GM23248 (cell line): ENCODE measurements around the gene CEP131. TPM values are rescaled to one million over a fixed set of nuclear protein-coding genes. Genes with fewer than 3 reads are reported as not detected.

Experiments used
- DNase-seq: peaks from one replicate; pipeline ENCODE4 v3.0.0-alpha.2; 2015
- H2AFZ ChIP-seq: fragments of 200-600 bp; sonication (generic); 2 replicates; pipeline ENCODE4 v1.6.1; 2016; ENCODE audit warnings: antibody characterized with exemption
- H3F3A ChIP-seq: fragments of 200-600 bp; sonication (generic); 2 replicates; pipeline ENCODE4 v1.6.1; 2016; ENCODE audit warnings: mild to moderate bottlenecking, antibody characterized with exemption, mixed run types; ENCODE audit not compliant: insufficient read depth
- H3K27ac ChIP-seq: fragments of 200-600 bp; sonication (generic); 2 replicates; pipeline ENCODE4 v1.5.1; 2016; ENCODE audit warnings: mild to moderate bottlenecking
- H3K27me3 ChIP-seq: fragments of 200-600 bp; sonication (generic); replicated peaks from 2 replicates; pipeline ENCODE4 v1.6.1; 2016; ENCODE audit warnings: mild to moderate bottlenecking; ENCODE audit not compliant: insufficient read depth
- H3K36me3 ChIP-seq: fragments of 200-600 bp; sonication (generic); 2 replicates; pipeline ENCODE4 v1.6.1; 2016; ENCODE audit warnings: low read depth, mild to moderate bottlenecking
- H3K4me1 ChIP-seq: fragments of 200-600 bp; sonication (generic); 2 replicates; pipeline ENCODE4 v1.6.1; 2016; ENCODE audit warnings: mild to moderate bottlenecking; ENCODE audit not compliant: insufficient read depth
- H3K4me2 ChIP-seq: fragments of 200-600 bp; sonication (generic); one replicate; pipeline ENCODE4 v1.6.1; 2016; ENCODE audit warnings: mild to moderate bottlenecking; ENCODE audit not compliant: unreplicated experiment
- H3K4me3 ChIP-seq: fragments of 200-600 bp; sonication (generic); 2 replicates; pipeline ENCODE4 v1.5.1; 2016; ENCODE audit warnings: mild to moderate bottlenecking
- H3K79me2 ChIP-seq: fragments of 200-600 bp; sonication (generic); 2 replicates; pipeline ENCODE4 v1.6.1; 2016; ENCODE audit warnings: mild to moderate bottlenecking; ENCODE audit not compliant: insufficient read depth
- H3K9ac ChIP-seq: fragments of 200-600 bp; sonication (generic); 2 replicates; pipeline ENCODE4 v1.6.1; 2016; ENCODE audit warnings: mild to moderate bottlenecking
- H3K9me2 ChIP-seq: fragments of 200-600 bp; sonication (generic); 2 replicates; pipeline ENCODE4 v1.6.1; 2016; ENCODE audit warnings: mixed run types, mild to moderate bottlenecking, moderate library complexity; ENCODE audit not compliant: insufficient read depth
- H3K9me3 ChIP-seq: fragments of 200-600 bp; sonication (generic); one replicate; pipeline ENCODE4 v1.6.1; 2017; ENCODE audit warnings: low read depth
- H4K20me1 ChIP-seq: fragments of 200-600 bp; sonication (generic); 2 replicates; pipeline ENCODE4 v1.6.0; 2016; ENCODE audit not compliant: insufficient read depth
- EZH2 ChIP-seq: fragments of 200-600 bp; sonication (generic); IDR thresholded peaks from 2 replicates; pipeline ENCODE4 v1.6.1; 2018; ENCODE audit warnings: antibody characterized with exemption, mild to moderate bottlenecking; ENCODE audit not compliant: insufficient read depth, poor library complexity, severe bottlenecking
- EZH2phosphoT487 ChIP-seq: fragments of 200-600 bp; sonication (generic); IDR thresholded peaks from 2 replicates; pipeline ENCODE4 v1.6.1; 2018; ENCODE audit warnings: antibody characterized with exemption, moderate library complexity, mild to moderate bottlenecking, low read depth; ENCODE audit not compliant: insufficient read depth
- WGBS, 2 experiments: methylation state at CpG; one replicate each; pipeline ENCODE4 v1.1.6; 2015 to 2017; ENCODE audit warnings: low lambda C conversion rate in 2 of 2, low coverage in 1 of 2; ENCODE audit errors: missing lambda C conversion rate in 2 of 2; 5-methylcytosine and 5-hydroxymethylcytosine counted together
- in situ Hi-C: fragments of 300-500 bp; cut with MboI; formaldehyde crosslinking; loops from 2 replicates; pipeline ENCODE4 v1.15.0; 2020
- polyA plus RNA-seq: library from polyadenylated mRNA; unstranded; fragments of >200 nt; fragmentation: Nextera tagmentation; extraction: Ambion mirVana; gene quantifications from 2 replicates; pipeline ENCODE4 v1.2.1, GENCODE V29; 2016
- total RNA-seq: library from RNA; depleted of rRNA; stranded (reverse); fragments of >200 nt; shearing (Covaris generic); gene quantifications from 2 replicates; pipeline ENCODE4 v1.2.3, GENCODE V29; 2014

Gene CEP131
- total and polyA plus RNA-seq, 2 experiments from 2014 or later = 5.6 to 8.0 TPM

DNA sequence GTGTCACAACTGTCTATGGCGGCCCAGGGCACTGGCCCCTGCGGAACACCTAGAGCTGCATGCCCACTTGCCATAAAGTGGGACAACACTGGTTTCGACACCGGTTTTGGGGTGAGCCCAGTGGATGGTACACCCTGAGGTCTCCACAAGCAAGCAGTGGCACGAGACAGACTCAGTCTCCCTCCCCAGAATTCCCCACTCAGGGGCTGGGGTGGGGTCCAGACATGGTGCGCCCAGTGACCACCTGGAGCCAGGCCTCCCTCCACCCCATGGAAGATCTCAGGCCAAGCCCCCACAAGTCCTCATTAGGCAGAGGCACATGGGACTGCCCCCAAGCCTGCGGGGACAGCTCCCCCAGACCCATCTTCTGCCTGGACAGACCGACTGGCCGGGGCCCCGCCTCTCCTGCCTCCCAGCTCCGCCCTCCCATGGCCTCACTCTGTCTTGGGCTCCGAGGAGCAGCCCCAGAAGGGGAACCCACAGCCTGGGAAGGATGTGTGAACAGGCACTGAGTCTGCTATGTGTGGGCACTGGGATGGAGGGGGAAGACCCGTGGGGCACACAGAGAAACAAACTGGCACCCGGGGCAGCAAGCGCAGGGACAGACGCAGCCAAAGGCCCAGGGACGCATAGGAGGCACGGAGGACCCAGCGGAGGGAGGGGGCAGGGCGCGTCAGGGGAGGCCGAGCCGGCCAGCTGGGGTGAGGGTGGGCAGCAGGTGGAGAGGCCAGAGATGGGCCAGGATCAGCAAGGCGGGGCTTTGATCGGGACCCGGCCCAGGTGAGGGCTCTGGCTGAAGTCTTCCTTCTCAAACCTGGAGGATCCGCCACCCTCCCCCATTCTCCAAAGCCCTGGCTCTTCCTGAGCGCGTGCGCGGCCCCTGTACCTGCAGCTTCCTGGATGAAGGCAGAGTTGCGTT lies 13.3 kb upstream of the CEP131 start:
- no peak for DNase-seq
- Histone ChIP-seq H3K4me1 (peaks cover 7% of the 10 kb centered on the region), H3K27me3 (no peaks in the 10 kb centered on the region), H3K79me2 (peaks cover 48% of the 10 kb centered on the region), H3K9me3 (no peaks in the 10 kb centered on the region), H3K27ac (no peak overlapping the region), H3K36me3 (peaks cover under 1% of the 10 kb centered on the region; the same call in 1 of the 2 replicates), H3F3A (no peaks in the 10 kb centered on the region), H3K9ac (no peak overlapping the region), H3K4me2 (no peak overlapping the region), H4K20me1 (no peaks in the 10 kb centered on the region), H3K9me2 (no peaks in the 10 kb centered on the region), H2AFZ (no peak overlapping the region), H3K4me3 (no peak overlapping the region)
- WGBS, 2 experiments = 87 to 89% methylated on average over 24 to 32 of the region's 32 CpGs
- TF ChIP-seq EZH2phosphoT487 (no peak), EZH2 (no peak)
- in situ Hi-C loops = no loop called here

DNA sequence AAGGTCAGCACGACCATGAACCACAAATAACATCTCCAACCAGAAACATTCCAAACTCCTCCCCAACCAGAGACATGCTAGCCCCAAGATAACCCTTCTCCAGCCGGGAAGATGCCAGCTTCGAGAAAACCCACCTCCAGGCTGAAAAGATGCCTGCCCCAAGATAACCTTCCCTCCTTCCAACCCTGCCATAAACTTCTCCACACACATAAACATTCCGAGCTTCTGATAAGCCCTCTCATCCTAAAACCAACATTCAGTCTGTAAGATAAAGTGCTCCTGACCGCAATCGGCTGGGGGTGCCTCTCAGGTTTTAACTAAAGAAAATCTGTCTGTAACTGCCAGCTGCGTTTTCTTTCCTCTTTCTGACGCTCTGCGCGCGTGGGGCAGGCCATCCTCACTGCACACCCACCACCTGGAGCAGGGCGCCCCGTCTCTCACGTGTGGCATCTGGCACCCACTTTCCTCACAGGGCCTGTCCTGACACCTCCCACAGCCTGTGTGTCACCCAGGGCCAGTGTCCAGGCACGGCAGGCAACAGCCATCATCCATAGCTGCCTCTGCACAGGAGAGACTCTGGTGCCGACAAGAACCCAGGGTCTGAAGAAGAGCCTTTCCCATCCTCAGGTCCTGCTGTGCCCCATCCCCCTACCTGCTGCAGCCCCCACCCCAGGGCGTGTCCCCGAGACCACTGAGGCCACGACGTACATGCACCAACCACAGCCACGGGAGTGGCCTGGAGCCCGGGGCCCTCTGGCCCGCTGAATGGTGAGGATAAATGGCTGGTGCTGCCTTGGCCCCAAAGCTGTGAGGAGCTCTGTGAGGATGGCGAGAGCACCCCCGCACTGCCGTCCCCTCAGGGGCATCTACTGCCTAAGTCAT lies 12.4 kb upstream of the CEP131 start:
- 86 to 88% methylated on average over 26 of the region's 26 CpGs for WGBS, 2 experiments
- no peaks in the 10 kb centered on the region for H3F3A ChIP-seq
- no peak overlapping the region for H3K4me3 ChIP-seq
- peaks cover 39% of the 10 kb centered on the region for H3K79me2 ChIP-seq
- H2AFZ ChIP-seq = no peak overlapping the region
- H3K9me2 ChIP-seq = no peaks in the 10 kb centered on the region
- no peak overlapping the region for H3K9ac ChIP-seq
- in situ Hi-C loops = no loop called here
- H3K4me2 ChIP-seq = no peak overlapping the region
- H3K9me3 ChIP-seq = no peaks in the 10 kb centered on the region
- no peak for DNase-seq
- no peak overlapping the region for H3K27ac ChIP-seq
- no peaks in the 10 kb centered on the region for H3K27me3 ChIP-seq
- TF ChIP-seq EZH2 = no peak
- TF ChIP-seq EZH2phosphoT487 = no peak
- peaks cover 7% of the 10 kb centered on the region for H3K4me1 ChIP-seq
- H4K20me1 ChIP-seq = no peaks in the 10 kb centered on the region
- H3K36me3 ChIP-seq = no peaks in the 10 kb centered on the region

DNA sequence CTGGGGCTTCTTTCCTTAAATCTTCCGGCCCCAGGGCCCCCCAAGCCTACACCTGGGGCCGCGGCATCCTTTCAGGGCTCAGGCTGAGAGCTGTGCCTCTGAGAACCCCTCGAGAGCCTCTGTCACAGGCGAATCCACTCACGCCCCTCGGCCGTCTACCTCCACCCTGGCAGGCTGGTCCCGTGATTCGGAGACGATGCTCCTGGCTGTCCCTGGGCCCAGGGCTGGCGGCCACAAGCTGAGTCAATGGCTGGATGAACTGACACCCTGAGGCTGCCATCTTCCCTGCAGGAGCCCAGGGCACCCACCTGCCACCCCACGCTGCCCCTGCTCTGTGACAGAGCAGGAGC lies 11.7 kb upstream of the CEP131 start:
- Histone ChIP-seq H3K9me2 (no peaks in the 10 kb centered on the region), H3F3A (no peaks in the 10 kb centered on the region), H3K27me3 (no peaks in the 10 kb centered on the region), H3K36me3 (no peaks in the 10 kb centered on the region), H4K20me1 (no peaks in the 10 kb centered on the region), H3K9ac (no peak overlapping the region), H2AFZ (no peak overlapping the region), H3K4me1 (peaks cover 7% of the 10 kb centered on the region; the same call in 1 of the 2 replicates), H3K4me2 (no peak overlapping the region), H3K4me3 (no peak overlapping the region), H3K9me3 (no peaks in the 10 kb centered on the region), H3K79me2 (peaks cover 32% of the 10 kb centered on the region), H3K27ac (no peak overlapping the region)
- TF ChIP-seq EZH2 (no peak), EZH2phosphoT487 (no peak)
- no peak for DNase-seq
- 88 to 94% methylated on average over 13 of the region's 13 CpGs for WGBS, 2 experiments
- in situ Hi-C loops = no loop called here

DNA sequence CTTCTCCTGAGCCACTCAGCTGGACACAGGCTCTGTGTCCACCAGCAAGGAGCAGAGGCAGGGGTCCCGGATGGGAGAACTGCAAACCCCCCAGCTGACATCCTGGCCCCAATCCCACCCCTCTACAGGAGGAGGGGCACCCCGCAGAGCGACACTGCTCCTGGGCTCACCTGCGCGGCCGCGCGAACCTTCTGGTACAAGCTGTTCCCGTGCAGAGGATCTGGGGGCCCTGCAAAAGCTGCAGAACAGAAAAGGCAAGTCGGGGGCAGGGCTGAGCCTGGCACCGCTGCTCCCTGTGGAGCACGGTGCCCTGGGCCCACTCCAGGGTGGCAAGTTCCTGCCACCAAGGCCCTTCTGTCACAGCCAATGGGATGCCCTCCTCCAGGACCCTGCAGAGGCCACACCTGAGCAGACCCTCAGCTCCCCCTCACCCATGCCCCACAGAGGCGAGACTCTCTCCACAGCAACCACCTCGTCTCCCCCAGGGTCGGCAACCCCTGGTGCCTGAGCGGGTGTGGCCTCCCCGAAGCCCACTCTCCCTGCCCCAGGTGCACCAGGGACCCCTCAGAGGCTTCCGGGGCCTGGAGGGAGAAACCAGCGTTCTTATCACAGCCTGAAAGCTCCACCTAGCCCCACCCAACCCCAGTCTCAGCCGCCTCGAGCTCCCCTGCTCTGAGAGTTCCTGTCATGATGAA lies 11.2 kb upstream of the CEP131 start:
- no peak for DNase-seq
- no peak for TF ChIP-seq EZH2phosphoT487
- no peak for TF ChIP-seq EZH2
- WGBS, 2 experiments = 89 to 91% methylated on average over 14 to 18 of the region's 21 CpGs
- Histone ChIP-seq H4K20me1 (no peaks in the 10 kb centered on the region), H3K9me3 (no peaks in the 10 kb centered on the region), H3K9ac (no peak overlapping the region), H2AFZ (no peak overlapping the region), H3K9me2 (no peaks in the 10 kb centered on the region), H3K27ac (no peak overlapping the region), H3K27me3 (no peaks in the 10 kb centered on the region), H3K4me3 (no peak overlapping the region), H3F3A (no peaks in the 10 kb centered on the region), H3K79me2 (peaks cover 30% of the 10 kb centered on the region), H3K4me2 (no peak overlapping the region), H3K4me1 (peaks cover 7% of the 10 kb centered on the region; the same call in 1 of the 2 replicates), H3K36me3 (no peaks in the 10 kb centered on the region)
- in situ Hi-C loops = no loop called here
